HL-60 (cell line): ENCODE measurements around the gene SZRD1.

ENCODE experiments used
- CTCF ChIP-seq: IDR thresholded peaks from one replicate; pipeline ENCODE4 v1.5.1; 2011; ENCODE audit warnings: low read length, control low read depth, inconsistent platforms; ENCODE audit not compliant: insufficient read depth
- POLR2AphosphoS5 ChIP-seq: IDR thresholded peaks from 2 replicates; pipeline ENCODE4 v1.6.1; 2012; ENCODE audit warnings: low read depth
- REST ChIP-seq: IDR thresholded peaks from 2 replicates; pipeline ENCODE4 v1.6.1; 2012; ENCODE audit warnings: low read depth; ENCODE audit not compliant: insufficient replicate concordance

GRCh38 chr1:16413191-16413590 is 46.1 kb downstream of the SZRD1 start:
- TF ChIP-seq REST = no peak
- no peak for TF ChIP-seq CTCF
- no peak for TF ChIP-seq POLR2AphosphoS5
